Glutamatergic neuron (in vitro differentiated cells): ENCODE data around the gene CAMTA1. TPM values are rescaled to one million over a fixed set of nuclear protein-coding genes. Genes with fewer than 3 reads are reported as not detected.
A peak's percentile ranks its signal among the peaks of the same experiment; 100 is the strongest.

Experiments
- DNase-seq: peaks from one replicate; pipeline ENCODE4 v3.0.0; 2022
- H3K27ac Mint-ChIP-seq: one replicate; pipeline ENCODE4 v1.8.0; 2020; ENCODE audit warnings: mild to moderate bottlenecking, mixed read lengths, inconsistent platforms; ENCODE audit not compliant: unreplicated experiment
- H3K27me3 Mint-ChIP-seq: one replicate; pipeline ENCODE4 v1.8.0; 2020; ENCODE audit warnings: mild to moderate bottlenecking, moderate library complexity, mixed read lengths, inconsistent platforms; ENCODE audit not compliant: unreplicated experiment
- H3K36me3 Mint-ChIP-seq: one replicate; pipeline ENCODE4 v1.8.0; 2020; ENCODE audit warnings: mild to moderate bottlenecking, mixed read lengths, inconsistent platforms; ENCODE audit not compliant: unreplicated experiment
- H3K4me1 Mint-ChIP-seq: one replicate; pipeline ENCODE4 v1.8.0; 2020; ENCODE audit warnings: mild to moderate bottlenecking, low read depth, mixed read lengths, inconsistent platforms; ENCODE audit not compliant: unreplicated experiment
- H3K4me3 Mint-ChIP-seq: one replicate; pipeline ENCODE4 v1.8.0; 2020; ENCODE audit warnings: mild to moderate bottlenecking, mixed read lengths, inconsistent platforms; ENCODE audit not compliant: unreplicated experiment
- H3K9me3 Mint-ChIP-seq: one replicate; pipeline ENCODE4 v1.8.0; 2020; ENCODE audit warnings: mild to moderate bottlenecking, moderate library complexity, mixed read lengths, inconsistent platforms; ENCODE audit not compliant: unreplicated experiment
- CTCF ChIP-seq: fragments of 200-600 bp; sonication (generic); IDR thresholded peaks from one replicate; pipeline ENCODE4 v1.5.0; 2021; ENCODE audit not compliant: partially characterized antibody, unreplicated experiment
- total RNA-seq: library from RNA; stranded (reverse); fragmentation: NEBNext Ultra II Directional; extraction: Animal tissue kit (Norgen Biotek cat#: 25700); gene quantifications from one replicate; pipeline ENCODE4 v1.2.1, GENCODE V29; 2021; ENCODE audit not compliant: unreplicated experiment

The CAMTA1 gene
- total RNA-seq, 1 donor from 2014 or later: 77.2 TPM

- H3K4me3 Mint-ChIP-seq: no peak overlapping the region
- H3K4me1 Mint-ChIP-seq: peaks cover 3% of the 10 kb centered on the region
- no peak for TF ChIP-seq CTCF
- H3K9me3 Mint-ChIP-seq: peaks cover 4% of the 10 kb centered on the region
- H3K27ac Mint-ChIP-seq: no peak overlapping the region
- no peak for DNase-seq
- H3K27me3 Mint-ChIP-seq: peaks cover 4% of the 10 kb centered on the region
- no peaks in the 10 kb centered on the region for H3K36me3 Mint-ChIP-seq
Observed at GRCh38 chr1:6996371-6996770, 211.1 kb downstream of the CAMTA1 start.

GRCh38 chr1:6996866-6997265 is 211.6 kb downstream of the CAMTA1 start:
- TF ChIP-seq CTCF: no peak
- H3K4me3 Mint-ChIP-seq: no peak overlapping the region
- H3K9me3 Mint-ChIP-seq: peaks cover 4% of the 10 kb centered on the region
- H3K27me3 Mint-ChIP-seq: peaks cover 4% of the 10 kb centered on the region
- peaks cover 3% of the 10 kb centered on the region for H3K4me1 Mint-ChIP-seq
- no peak for DNase-seq
- no peaks in the 10 kb centered on the region for H3K36me3 Mint-ChIP-seq
- no peak overlapping the region for H3K27ac Mint-ChIP-seq

GRCh38 chr1:6998267-6998666 is 213.0 kb downstream of the CAMTA1 start:
- H3K36me3 Mint-ChIP-seq: no peaks in the 10 kb centered on the region
- peak; percentile 29 for DNase-seq
- no peak overlapping the region for H3K4me3 Mint-ChIP-seq
- H3K27me3 Mint-ChIP-seq: peaks cover 4% of the 10 kb centered on the region
- H3K9me3 Mint-ChIP-seq: peaks cover 4% of the 10 kb centered on the region
- no peak overlapping the region for H3K27ac Mint-ChIP-seq
- H3K4me1 Mint-ChIP-seq: peaks cover 3% of the 10 kb centered on the region
- no peak for TF ChIP-seq CTCF

GRCh38 chr1:6999826-7000225 is 214.6 kb downstream of the CAMTA1 start:
- DNase-seq: no peak
- Mint-ChIP-seq H3K36me3 (no peaks in the 10 kb centered on the region), H3K27ac (no peak overlapping the region), H3K4me3 (no peak overlapping the region), H3K27me3 (peaks cover 3% of the 10 kb centered on the region), H3K9me3 (peaks cover 4% of the 10 kb centered on the region), H3K4me1 (peaks cover 3% of the 10 kb centered on the region)
- TF ChIP-seq CTCF: no peak

DNA sequence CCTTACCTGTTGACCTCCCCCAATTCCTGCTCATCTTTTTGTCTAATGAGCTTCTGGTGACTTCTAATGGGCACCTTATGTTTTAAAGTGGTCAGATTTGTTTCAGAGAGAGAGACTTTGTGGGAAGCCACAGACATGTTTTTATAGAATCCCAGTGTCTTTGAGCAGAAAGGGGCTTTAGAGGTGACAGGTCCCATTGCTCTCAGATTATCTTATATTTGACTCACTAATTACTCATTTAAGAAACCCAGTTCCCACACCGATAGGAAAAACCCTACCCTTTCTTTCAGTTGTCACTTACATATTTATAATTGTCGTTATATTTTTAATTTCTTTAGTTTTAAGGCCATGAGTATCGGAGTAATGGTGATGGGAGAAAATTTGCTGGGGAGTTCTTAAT is 215.5 kb downstream of the CAMTA1 start:
- DNase-seq: no peak
- Mint-ChIP-seq H3K27me3 (peaks cover 3% of the 10 kb centered on the region), H3K4me1 (peaks cover 3% of the 10 kb centered on the region), H3K27ac (no peak overlapping the region), H3K36me3 (no peaks in the 10 kb centered on the region), H3K9me3 (peaks cover 4% of the 10 kb centered on the region), H3K4me3 (no peak overlapping the region)
- TF ChIP-seq CTCF: no peak
